Measurements from ENCODE around the gene NPAS1.
"Not testable (repeated sequence)": the region's sequence is repeated elsewhere in the genome, so short reads cannot be mapped to it uniquely, and the experiment has no call there.

The NPAS1 gene

GRCh38 chr19:46990991-46991676, 28.5 kb upstream of the NPAS1 start:
- peak; percentile 59 for DNase-seq

- no peak for DNase-seq
These were observed 26.7 kb upstream of the NPAS1 start for GRCh38 chr19:46992699-46993535.

GRCh38 chr19:46993622-46994021, 26.0 kb upstream of the NPAS1 start:
- no peak for DNase-seq

- DNase-seq: no peak
These were observed 25.4 kb upstream of the NPAS1 start for GRCh38 chr19:46994141-46994686.

- no peak for DNase-seq
These were observed 24.1 kb upstream of the NPAS1 start for GRCh38 chr19:46995492-46995891.

- DNase-seq: no peak
These were observed 21.1 kb upstream of the NPAS1 start for GRCh38 chr19:46998445-46999125.

- no peak for DNase-seq
These were observed 20.3 kb upstream of the NPAS1 start for GRCh38 chr19:46999377-46999776.

- no peak for DNase-seq
These were observed 19.8 kb upstream of the NPAS1 start for GRCh38 chr19:46999878-47000277.

GRCh38 chr19:47000373-47000772, 19.3 kb upstream of the NPAS1 start:
- DNase-seq: no peak

- no peak for DNase-seq
These were observed 18.1 kb upstream of the NPAS1 start for GRCh38 chr19:47001584-47001983.

- no peak for DNase-seq
These were observed 17.4 kb upstream of the NPAS1 start for GRCh38 chr19:47002106-47002766.

- no peak for DNase-seq
These were observed 16.6 kb upstream of the NPAS1 start for GRCh38 chr19:47002853-47003610.

GRCh38 chr19:47003611-47004465, 15.8 kb upstream of the NPAS1 start:
- no peak for DNase-seq

GRCh38 chr19:47005164-47005641, 14.4 kb upstream of the NPAS1 start:
- DNase-seq: no peak

- peak; percentile 36 for DNase-seq
These were observed 13.8 kb upstream of the NPAS1 start for GRCh38 chr19:47005873-47006272.

- DNase-seq: no peak
These were observed 13.1 kb upstream of the NPAS1 start for GRCh38 chr19:47006496-47006895.

- not testable (repeated sequence) for DNase-seq
These were observed 9.1 kb upstream of the NPAS1 start for GRCh38 chr19:47010549-47010948.

- no peak for DNase-seq
These were observed 7.0 kb upstream of the NPAS1 start for GRCh38 chr19:47012617-47013016.

- DNase-seq: peak; percentile 53
These were observed 6.6 kb upstream of the NPAS1 start for GRCh38 chr19:47013041-47013517.

- DNase-seq: no peak
These were observed 714 bp upstream of the NPAS1 start for GRCh38 chr19:47018923-47019322.
